GDM1 (cell line): ENCODE measurements around the gene LONRF3.

ENCODE experiments used
- DNase-seq: peaks from one replicate; lab custom pipeline; 2025; lab: John Stamatoyannopoulos, UW

Gene LONRF3

GRCh38 chrX:119036107-119037029 is 62.0 kb downstream of the LONRF3 start:
- no peak for DNase-seq

- no peak for DNase-seq
Measured at GRCh38 chrX:119040432-119040831, 66.0 kb downstream of the LONRF3 start.

GRCh38 chrX:119041175-119041574 is 66.8 kb downstream of the LONRF3 start:
- DNase-seq = no peak

GRCh38 chrX:119042040-119042439 is 67.6 kb downstream of the LONRF3 start:
- DNase-seq = no peak

GRCh38 chrX:119042996-119043395 is 68.6 kb downstream of the LONRF3 start:
- no peak for DNase-seq

GRCh38 chrX:119045884-119046283 is 71.5 kb downstream of the LONRF3 start:
- no peak for DNase-seq

- DNase-seq = no peak
Measured at GRCh38 chrX:119055687-119056086, 81.3 kb downstream of the LONRF3 start.

GRCh38 chrX:119062750-119063374 is 88.4 kb downstream of the LONRF3 start:
- no peak for DNase-seq

- no peak for DNase-seq
Measured at GRCh38 chrX:119063428-119063827, 89.0 kb downstream of the LONRF3 start.

GRCh38 chrX:119067023-119067739 is 92.8 kb downstream of the LONRF3 start:
- no peak for DNase-seq
